NCI-H1436 treated with DMSO at 0.1 percent for 48 hours (cell line): Measurements from ENCODE around the gene UGT2A3.
"Not testable (repeated sequence)": the region's sequence is repeated elsewhere in the genome, so short reads cannot be mapped to it uniquely, and the experiment has no call there.

ENCODE experiments used
- DNase-seq: peaks from one replicate; lab custom pipeline; 2025; lab: John Stamatoyannopoulos, UW

UGT2A3 gene

GRCh38 chr4:68951078-68951805, at the start of gene UGT2A3:
Gene UGT2A3 (minus strand): TSS chr4:68951804. CDS start chr4:68951760, 44 bp downstream.
- DNase-seq = no peak

- DNase-seq = no peak
Measured at GRCh38 chr4:68997040-68997439, 45.4 kb upstream of the UGT2A3 start.

- DNase-seq = no peak
Measured at GRCh38 chr4:68995292-68995691, 43.7 kb upstream of the UGT2A3 start.

GRCh38 chr4:68987007-68987406, 35.4 kb upstream of the UGT2A3 start:
- no peak for DNase-seq

GRCh38 chr4:68985442-68985841, 33.8 kb upstream of the UGT2A3 start:
- DNase-seq = no peak

- DNase-seq = no peak
Measured at GRCh38 chr4:68984947-68985346, 33.3 kb upstream of the UGT2A3 start.

GRCh38 chr4:68963374-68963773, 11.8 kb upstream of the UGT2A3 start:
- DNase-seq = no peak

GRCh38 chr4:68962868-68963267, 11.3 kb upstream of the UGT2A3 start:
- no peak for DNase-seq

- DNase-seq = no peak
Measured at GRCh38 chr4:68960294-68961163, 8.9 kb upstream of the UGT2A3 start.

- not testable (repeated sequence) for DNase-seq
Measured at GRCh38 chr4:68959085-68959484, 7.5 kb upstream of the UGT2A3 start.

- DNase-seq = no peak
Measured at GRCh38 chr4:68954126-68954525, 2.5 kb upstream of the UGT2A3 start.

- no peak for DNase-seq
Measured at GRCh38 chr4:68953056-68953596, 1.5 kb upstream of the UGT2A3 start.

GRCh38 chr4:68951806-68952585, 392 bp upstream of the UGT2A3 start:
- DNase-seq = no peak

- no peak for DNase-seq
Measured at GRCh38 chr4:68950033-68950432, 1.6 kb downstream of the UGT2A3 start.

- no peak for DNase-seq
Measured at GRCh38 chr4:68948985-68949384, 2.6 kb downstream of the UGT2A3 start.

GRCh38 chr4:68948044-68948743, 3.4 kb downstream of the UGT2A3 start:
- no peak for DNase-seq

GRCh38 chr4:68929076-68929737, 22.4 kb downstream of the UGT2A3 start:
- DNase-seq = no peak

- no peak for DNase-seq
Measured at GRCh38 chr4:68927165-68927564, 24.4 kb downstream of the UGT2A3 start.

- DNase-seq = not testable (repeated sequence)
Measured at GRCh38 chr4:68922202-68922601, 29.4 kb downstream of the UGT2A3 start.

- no peak for DNase-seq
Measured at GRCh38 chr4:68921051-68921450, 30.6 kb downstream of the UGT2A3 start.

GRCh38 chr4:68917016-68917415, 34.6 kb downstream of the UGT2A3 start:
- no peak for DNase-seq
